A375 (cell line): ENCODE data around the gene PER2. TPM values are rescaled to one million over a fixed set of nuclear protein-coding genes. Genes with fewer than 3 reads are reported as not detected.

Experiments
- total RNA-seq: library from RNA; depleted of rRNA; stranded (reverse); fragments of >200 nt; shearing (Covaris generic); gene quantifications from 2 replicates; pipeline ENCODE4 v1.2.3, GENCODE V29; 2014; rRNA removed

PER2 gene, protein sequence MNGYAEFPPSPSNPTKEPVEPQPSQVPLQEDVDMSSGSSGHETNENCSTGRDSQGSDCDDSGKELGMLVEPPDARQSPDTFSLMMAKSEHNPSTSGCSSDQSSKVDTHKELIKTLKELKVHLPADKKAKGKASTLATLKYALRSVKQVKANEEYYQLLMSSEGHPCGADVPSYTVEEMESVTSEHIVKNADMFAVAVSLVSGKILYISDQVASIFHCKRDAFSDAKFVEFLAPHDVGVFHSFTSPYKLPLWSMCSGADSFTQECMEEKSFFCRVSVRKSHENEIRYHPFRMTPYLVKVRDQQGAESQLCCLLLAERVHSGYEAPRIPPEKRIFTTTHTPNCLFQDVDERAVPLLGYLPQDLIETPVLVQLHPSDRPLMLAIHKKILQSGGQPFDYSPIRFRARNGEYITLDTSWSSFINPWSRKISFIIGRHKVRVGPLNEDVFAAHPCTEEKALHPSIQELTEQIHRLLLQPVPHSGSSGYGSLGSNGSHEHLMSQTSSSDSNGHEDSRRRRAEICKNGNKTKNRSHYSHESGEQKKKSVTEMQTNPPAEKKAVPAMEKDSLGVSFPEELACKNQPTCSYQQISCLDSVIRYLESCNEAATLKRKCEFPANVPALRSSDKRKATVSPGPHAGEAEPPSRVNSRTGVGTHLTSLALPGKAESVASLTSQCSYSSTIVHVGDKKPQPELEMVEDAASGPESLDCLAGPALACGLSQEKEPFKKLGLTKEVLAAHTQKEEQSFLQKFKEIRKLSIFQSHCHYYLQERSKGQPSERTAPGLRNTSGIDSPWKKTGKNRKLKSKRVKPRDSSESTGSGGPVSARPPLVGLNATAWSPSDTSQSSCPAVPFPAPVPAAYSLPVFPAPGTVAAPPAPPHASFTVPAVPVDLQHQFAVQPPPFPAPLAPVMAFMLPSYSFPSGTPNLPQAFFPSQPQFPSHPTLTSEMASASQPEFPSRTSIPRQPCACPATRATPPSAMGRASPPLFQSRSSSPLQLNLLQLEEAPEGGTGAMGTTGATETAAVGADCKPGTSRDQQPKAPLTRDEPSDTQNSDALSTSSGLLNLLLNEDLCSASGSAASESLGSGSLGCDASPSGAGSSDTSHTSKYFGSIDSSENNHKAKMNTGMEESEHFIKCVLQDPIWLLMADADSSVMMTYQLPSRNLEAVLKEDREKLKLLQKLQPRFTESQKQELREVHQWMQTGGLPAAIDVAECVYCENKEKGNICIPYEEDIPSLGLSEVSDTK (N-terminal part only)
- 4.4 and 4.8 TPM in 2 replicates for total RNA-seq

GRCh38 chr2:238287737-238288649 lies at the start of gene PER2:
Gene PER2, minus strand, starts transcription at chr2:238288610. Its CDS starts 10,674 bp downstream, at chr2:238277936.

DNA sequence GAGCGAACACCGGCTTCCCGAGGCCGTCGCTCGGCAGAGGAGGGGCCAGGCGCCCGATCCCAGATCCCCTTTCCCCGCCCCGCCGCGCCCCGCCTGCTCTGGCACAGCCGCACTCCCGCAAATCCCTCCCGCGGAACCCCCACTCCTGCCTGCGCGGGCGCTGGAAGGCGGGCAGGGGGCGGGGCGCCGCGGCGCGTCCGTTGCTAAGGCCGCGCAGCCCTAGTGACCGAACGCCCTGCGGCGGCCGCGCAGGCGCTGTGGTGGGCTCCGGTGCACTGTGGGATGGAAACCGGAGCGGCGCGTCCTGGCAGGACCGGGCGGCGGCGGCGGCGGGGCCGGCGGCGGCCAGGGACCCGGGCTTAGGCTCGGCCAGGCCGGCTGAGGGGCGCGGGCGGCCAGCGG lies 31.8 kb upstream of the PER2 start, which contains the start of gene TRAF3IP1:
TSS of gene TRAF3IP1 (plus strand) at position 273 of the 402 bp plus-strand sequence. CDS start 145 bp downstream, outside the sequence.

DNA sequence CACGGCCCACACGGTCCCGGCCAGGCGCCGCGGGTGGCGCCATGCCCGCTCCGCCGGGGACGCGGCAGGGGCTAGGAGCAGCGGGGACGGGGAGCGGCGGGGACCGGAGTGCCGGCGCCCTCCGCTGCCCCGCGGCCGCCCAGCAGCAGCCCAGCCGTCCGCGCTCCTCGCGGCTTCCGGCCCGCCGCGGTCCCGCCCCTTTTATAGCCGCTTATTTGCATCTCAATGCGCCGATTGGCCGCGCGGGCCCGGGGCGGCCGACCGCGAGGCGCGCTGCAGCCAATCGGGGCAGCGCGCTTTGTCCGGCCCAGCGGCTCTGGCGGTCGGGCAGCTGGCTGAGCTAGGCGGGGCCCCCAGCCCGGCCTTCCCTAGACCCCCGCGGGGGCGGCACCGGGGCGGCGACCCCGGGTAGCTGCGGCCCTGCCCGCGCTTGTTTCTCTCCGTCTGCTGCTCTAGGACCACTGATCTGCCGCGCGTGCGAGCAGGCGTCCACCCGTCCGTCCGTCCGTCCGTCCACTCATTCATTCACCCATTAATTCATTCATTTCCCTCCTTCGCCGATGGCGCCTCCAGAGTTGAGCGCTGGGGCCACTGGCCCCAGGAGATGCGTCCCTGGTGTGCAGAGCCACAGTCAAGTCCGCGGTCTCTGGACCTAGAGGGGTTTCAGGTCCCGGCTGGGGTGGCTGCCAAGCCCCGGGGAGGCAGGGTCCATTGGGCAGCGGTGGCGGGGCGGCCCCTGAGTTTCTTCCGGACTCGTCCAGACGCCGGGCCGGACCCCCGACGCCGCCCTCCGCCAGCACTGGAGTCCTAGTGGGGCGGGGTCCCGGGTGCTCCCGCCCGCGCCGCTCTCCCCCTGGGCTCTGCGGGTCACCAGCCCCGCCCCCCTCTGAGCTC lies 48.3 kb downstream of the PER2 start, which contains the start of gene HES6:
TSS of gene HES6 (minus strand) at position 176 of the 894 bp plus-strand sequence. CDS start at position 43, 133 bp downstream.

DNA sequence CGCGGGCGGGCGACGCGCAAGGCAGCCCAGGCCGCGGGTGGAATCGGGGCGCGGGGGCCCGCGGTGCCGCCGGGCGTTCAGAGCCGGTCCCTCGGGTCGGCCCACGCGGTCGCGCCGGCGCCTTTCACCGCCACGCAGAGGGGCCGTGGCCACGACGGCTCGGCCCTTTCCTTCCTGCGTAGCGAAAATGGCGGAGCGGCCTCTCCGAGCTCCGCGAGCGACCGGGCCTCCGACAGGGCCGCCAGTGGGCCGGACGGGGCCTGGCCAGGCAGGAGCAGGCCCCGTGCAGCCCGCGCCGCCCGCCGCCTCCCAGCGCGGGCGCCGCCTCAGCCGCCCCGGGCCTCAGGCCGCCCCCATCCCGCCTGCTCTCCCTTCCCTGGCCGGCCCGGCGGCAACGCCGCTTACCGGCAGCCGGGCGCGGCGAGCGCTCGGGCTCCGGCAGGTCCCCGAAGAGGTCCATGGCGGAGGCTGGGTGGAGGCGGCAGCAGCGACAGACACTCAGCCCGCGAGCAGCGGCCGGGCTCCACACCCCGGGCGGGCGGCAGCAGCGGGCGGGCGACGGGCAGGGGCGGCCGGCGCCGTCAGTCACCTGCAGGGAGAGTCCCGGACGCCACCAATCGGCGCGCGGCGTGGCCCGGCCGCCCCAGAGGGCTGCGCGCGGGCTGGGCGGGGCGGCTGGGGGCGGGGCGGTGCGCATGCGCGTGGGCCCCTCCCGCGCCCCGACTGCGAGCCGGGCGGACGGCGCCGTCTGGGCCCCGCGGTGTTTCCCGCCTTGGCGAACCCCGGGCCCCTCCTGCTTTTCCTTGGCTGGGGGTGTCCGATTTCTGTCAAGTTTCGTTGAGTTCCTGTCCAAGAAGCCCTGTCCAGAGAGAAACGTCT lies 85.1 kb downstream of the PER2 start, which contains the start of gene ILKAP:
TSS of gene ILKAP (minus strand) at position 602 of the 879 bp plus-strand sequence. CDS start at position 460, 142 bp downstream.

Other genes with a start within 250 kb of the PER2 start
- gene SCLY, start 227.6 kb downstream of the PER2 start, total RNA-seq = 37.2 and 43.1 TPM in 2 replicates
- gene ESPNL, start 188.3 kb downstream of the PER2 start, total RNA-seq = 0.40 and 0.41 TPM in 2 replicates
- 0.04 and 0.08 TPM in 2 replicates for gene KLHL30, start 149.9 kb downstream of the PER2 start, total RNA-seq
- gene ERFE, start 129.6 kb downstream of the PER2 start, total RNA-seq = 11.2 and 14.8 TPM in 2 replicates
- gene ILKAP, start 84.9 kb downstream of the PER2 start, total RNA-seq = 18.1 and 18.4 TPM in 2 replicates
- gene HES6, start 48.6 kb downstream of the PER2 start, total RNA-seq = 13.4 and 16.1 TPM in 2 replicates
- 3.9 and 4.2 TPM in 2 replicates for gene TRAF3IP1, start 31.9 kb upstream of the PER2 start, total RNA-seq
- 29.0 and 29.5 TPM in 2 replicates for gene ASB1, start 138.3 kb upstream of the PER2 start, total RNA-seq